SK-N-SH (cell line): ENCODE data around the gene CALCOCO1.
"Not testable (repeated sequence)": the region's sequence is repeated elsewhere in the genome, so short reads cannot be mapped to it uniquely, and the experiment has no call there.

Source experiments
- EP300 ChIP-seq, 2 experiments: IDR thresholded peaks; 2 replicates each; pipeline versions ENCODE4 v1.4.0 to v1.6.1; 2012; ENCODE audit warnings: borderline replicate concordance in 1 of 2, low read depth in 1 of 2, low read length in 1 of 2
- GABPA ChIP-seq: IDR thresholded peaks from 2 replicates; pipeline ENCODE4 v1.4.0; 2012; ENCODE audit warnings: low read depth, mild to moderate bottlenecking
- POLR2AphosphoS5 ChIP-seq: IDR thresholded peaks from 2 replicates; pipeline ENCODE4 v1.6.1; 2012; ENCODE audit warnings: low read depth, low read length
- RCOR1 ChIP-seq: fragments of 150-350 bp; IDR thresholded peaks from 2 replicates; pipeline ENCODE4 v1.6.1; 2017; ENCODE audit warnings: antibody characterized with exemption, low read length
- SMC3 ChIP-seq: IDR thresholded peaks from 2 replicates; pipeline ENCODE4 v1.6.1; 2012; ENCODE audit warnings: low read depth, low read length, improper control_type of control experiment
- YY1 ChIP-seq: IDR thresholded peaks from 2 replicates; pipeline ENCODE4 v1.4.0; 2012; ENCODE audit warnings: low read depth, mild to moderate bottlenecking
- TF ChIP-seq, protein P1 (sequence below): fragments of 200-600 bp; sonication (generic); IDR thresholded peaks from 2 replicates; pipeline ENCODE4 v1.6.1; 2017; ENCODE audit warnings: antibody characterized with exemption, mild to moderate bottlenecking, moderate library complexity

DNA sequence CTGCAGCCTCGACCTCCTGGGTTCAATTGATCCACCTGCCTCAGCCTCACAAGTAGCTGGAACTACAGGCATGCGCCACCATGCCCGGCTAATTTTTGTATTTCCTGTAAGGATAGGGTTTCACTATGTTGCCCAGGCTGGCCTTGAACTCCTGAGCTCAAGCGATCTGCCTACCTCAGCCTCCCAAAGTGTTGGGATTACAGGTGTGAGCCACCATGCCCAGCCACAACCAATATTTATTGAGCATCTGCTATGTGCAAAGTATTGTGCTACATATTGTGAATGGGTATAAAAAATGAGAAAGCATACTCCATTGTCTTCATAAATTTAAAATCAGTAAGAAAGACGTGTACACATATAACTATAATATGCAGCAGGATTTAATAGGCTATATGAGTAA is 47.2 kb downstream of the CALCOCO1 start:
- not testable (repeated sequence) for TF ChIP-seq YY1; RCOR1; SMC3; POLR2AphosphoS5; GABPA; EP300 (IDR thresholded peaks at IDR 0.05; ENCODE audit: borderline replicate concordance in 1 of 2, low read depth in 1 of 2, low read length in 1 of 2)
- TF ChIP-seq, protein P1, sequence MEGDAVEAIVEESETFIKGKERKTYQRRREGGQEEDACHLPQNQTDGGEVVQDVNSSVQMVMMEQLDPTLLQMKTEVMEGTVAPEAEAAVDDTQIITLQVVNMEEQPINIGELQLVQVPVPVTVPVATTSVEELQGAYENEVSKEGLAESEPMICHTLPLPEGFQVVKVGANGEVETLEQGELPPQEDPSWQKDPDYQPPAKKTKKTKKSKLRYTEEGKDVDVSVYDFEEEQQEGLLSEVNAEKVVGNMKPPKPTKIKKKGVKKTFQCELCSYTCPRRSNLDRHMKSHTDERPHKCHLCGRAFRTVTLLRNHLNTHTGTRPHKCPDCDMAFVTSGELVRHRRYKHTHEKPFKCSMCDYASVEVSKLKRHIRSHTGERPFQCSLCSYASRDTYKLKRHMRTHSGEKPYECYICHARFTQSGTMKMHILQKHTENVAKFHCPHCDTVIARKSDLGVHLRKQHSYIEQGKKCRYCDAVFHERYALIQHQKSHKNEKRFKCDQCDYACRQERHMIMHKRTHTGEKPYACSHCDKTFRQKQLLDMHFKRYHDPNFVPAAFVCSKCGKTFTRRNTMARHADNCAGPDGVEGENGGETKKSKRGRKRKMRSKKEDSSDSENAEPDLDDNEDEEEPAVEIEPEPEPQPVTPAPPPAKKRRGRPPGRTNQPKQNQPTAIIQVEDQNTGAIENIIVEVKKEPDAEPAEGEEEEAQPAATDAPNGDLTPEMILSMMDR: not testable (repeated sequence)
